Measurements from ENCODE around the gene SEPTIN10.
A peak's percentile ranks its signal among the peaks of the same experiment; 100 is the strongest.

The SEPTIN10 gene

DNA sequence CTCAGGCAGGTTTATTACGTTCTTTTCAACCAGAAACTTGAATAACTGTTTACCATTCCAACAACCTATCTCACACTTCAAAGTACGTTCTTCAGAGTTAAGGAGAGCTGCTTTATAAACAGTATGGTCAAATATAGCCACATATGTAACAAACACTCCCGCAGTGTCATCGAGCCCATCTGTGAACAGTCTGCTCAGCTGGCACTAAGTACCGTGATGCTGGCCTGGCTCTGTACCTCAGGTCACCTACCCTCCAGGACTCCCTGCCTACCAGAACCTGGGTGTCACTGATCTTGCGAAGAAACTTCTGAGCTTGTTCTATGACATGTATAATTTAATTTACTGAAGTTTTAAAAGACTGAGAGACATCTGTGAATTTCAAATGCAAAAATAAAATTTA, 71.4 kb downstream of the SEPTIN10 start:
- DNase-seq: no peak

DNA sequence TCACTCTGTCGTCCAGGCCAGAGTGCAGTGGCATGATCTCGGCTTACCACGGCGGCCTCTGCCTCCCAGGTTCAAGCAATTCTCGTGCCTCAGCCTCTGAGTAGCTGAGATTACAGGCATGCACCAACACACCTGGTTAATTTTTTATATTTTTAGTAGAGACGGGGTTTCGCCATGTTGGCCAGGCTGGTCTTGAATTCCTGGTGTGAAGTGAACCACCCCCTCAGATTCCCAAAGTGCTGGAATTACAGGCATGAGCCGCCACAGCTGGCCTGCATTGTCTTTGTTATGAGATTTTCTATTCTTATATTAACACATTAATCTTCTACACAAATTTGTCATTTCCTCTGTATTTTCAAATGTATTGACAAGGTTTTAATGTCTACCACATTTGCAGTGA, 75.2 kb downstream of the SEPTIN10 start:
- DNase-seq: no peak

DNA sequence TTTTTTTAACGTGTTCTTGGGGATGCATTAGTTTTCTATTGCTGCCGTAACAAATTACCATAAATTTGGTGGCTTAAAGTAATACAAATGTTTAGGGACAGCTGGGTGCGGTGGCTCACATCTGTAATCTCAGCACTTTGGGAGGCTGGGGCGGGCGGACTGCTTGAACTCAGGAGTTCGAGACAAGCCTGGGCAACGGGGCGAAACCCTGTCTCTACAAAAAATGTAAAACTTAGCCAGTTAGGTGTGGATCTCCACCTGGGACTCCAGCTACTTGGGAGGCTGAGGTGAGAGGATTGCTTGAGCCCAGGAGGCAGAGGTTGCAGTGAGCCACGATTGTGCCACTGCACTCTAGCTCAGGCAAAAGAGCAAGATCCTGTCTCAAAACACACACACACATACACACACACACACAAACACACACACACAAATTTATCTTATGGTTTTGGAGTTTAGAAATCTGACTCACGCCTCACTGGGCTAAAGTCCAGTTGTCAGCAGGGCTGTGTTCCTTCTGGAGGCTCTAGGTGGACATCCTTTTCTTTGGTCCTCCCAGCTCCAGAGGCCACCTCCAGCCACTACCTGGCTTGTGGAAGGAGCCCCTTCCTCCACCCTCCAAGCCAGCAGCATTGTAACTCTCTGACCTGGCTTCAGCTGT, 76.1 kb downstream of the SEPTIN10 start:
- peak; percentile 9 for DNase-seq

DNA sequence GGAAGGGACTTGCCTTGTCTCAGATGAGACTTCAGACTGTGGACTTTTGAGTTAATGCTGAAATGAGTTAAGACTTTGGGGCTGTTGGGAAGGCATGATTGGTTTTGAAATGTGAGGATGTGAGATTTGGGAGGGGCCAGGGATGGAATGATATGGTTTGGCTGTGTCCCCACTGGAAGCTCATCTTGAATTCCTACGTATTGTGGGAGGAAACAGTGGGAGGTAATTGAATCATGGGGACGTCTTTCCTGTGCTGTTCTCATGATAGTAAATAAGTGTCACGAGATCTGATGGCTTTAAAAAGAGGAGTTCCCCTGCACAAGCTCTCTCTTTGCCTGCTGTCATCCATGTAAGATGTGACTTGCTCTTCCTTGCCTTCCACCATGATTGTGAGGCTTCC, 77.2 kb downstream of the SEPTIN10 start:
- DNase-seq: peak; percentile 36

DNA sequence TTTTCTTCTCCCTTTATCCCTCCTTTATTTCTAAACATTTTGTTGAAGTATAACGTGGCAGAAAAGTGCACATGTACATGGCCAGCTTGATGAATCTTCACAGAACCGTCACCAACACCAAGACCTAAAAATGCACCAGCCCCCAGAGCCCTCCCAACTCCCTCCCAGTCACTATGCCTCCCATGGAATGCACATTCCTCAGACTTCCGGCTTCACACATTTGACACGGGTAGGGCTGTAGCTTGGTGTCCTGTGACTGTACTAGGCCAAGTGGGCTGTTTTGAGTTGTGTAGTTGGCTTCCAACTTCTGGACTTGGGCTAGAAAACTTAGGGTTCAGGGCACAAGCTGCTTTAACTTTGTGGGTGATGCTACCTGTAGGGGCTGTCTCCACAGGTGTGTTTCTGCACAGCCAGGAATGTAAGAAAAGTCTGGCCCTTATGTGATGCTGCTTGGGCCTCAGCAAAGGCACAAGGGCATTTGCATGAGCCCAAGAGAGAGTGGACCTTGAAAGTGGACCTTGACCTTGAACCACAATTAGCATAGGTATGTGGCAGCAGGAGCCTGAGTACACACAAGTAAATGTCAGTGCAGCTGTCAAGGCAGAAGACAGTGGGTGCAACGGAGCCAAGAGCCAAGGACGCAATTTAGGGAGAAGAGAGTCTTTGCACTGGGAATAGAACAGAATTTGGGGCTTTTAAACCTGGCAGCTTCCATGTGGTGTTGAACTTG, 78.4 kb downstream of the SEPTIN10 start:
- DNase-seq: peak; percentile 21

DNA sequence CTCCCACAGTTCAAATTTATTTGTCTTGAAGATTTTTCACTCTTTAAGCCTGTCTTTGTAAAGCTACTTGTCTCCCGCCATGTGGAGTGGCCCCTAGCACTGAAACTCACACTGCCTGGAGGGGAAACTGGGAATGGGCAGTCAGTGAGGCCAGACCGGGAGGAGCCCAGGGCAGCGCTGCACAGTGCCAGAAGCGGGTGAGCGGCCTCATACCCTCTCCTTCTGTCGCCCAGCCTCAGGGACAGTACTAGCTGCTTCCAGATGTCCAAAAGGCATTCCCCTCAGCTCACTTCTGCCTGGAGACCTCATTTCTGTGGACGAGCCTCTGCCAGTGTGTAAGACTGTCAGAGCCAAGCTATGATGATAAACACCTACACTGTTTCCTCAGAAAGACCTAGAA, 79.9 kb downstream of the SEPTIN10 start:
- DNase-seq: no peak

DNA sequence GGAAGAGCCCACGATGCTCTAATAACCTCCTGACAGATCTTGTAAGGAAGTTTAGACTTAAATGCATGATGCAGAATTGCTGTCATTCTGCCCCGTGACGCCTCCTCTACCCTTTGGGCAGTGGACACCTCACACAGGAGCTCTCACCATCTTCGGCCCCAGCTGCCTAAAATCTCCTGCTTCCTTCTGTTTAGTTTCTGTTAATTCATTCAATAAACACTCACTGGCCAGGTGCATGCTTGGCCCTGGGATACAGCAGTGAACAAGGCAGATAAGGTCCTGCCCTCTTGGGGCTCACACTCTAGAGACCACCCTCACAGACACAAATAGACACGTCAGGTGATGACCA, 81.1 kb downstream of the SEPTIN10 start:
- DNase-seq: no peak

DNA sequence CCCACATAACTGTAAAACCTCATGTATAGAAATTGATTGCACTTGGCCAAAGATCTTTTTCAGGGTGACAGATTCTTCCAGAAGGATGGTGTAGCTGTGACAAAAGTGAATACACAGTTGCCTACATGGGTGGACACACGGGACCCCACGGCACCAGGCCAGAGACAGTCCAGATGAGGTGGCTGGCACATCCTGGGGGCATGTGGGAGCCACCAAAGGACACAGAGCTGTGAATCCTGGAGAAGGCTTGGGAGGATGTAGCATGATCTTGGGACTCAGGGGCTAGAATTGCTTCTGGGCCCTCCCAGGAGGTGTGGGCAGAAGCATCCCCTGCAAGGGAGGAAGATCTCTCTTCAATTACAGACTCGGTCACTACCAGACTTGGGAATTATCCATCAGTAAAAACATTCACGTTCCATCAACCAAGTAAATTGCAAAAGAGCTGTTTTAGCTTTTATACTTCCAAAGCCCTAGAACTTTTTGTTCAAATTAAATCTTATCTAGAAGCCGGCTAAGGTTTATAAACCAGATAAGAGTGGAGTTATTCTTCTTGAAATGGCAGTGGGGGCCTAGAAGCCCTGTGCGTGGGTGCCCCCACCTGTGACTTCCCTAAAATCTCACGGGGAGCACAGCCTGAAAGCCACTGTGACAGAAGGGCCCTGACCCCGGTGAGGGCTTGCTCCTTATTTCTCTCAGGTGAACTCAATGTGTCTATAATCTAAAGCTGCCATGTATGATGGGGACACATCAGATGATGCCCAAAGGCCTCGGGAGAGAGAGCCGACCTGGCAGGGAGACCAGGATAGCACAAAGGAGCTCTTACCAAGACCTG, 81.7 kb downstream of the SEPTIN10 start:
- no peak for DNase-seq

DNA sequence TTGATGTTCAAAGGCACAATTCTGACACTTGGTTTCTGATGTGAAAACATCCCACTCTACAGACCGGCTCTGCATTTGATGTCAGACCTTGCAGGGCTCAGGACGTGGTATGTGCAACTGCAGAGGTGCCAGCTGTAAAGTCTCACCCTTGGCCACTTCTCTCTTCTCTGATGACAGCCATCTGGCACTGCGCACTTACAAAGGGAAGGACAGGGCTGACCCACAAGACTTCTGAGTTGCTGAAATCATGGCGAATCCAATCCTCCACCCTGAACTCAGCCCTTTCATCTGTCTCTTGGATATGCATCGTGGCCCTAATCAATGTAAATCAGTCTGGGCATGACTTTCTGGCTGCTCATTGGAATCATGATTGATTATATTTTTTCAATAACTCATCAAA, 82.5 kb downstream of the SEPTIN10 start:
- DNase-seq: no peak

DNA sequence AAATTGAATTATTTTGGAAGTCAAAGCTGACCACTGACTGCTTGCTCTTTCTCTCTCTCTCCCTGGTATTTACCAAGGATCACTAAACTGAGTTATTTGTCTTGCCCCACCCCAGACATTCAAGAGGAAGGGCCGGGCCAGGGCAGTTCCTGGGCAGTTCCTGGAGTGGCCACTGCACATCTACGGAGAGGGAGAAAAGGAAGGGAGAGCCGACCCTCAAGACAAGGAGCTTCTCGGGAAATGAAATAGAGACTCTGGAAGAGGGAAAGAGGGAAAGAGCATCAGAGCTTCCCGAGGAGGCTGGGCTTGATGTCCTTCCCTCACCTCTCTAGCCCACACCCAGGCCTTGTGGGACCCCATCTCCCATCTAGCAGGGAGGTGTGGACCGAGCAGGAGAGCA, 83.1 kb downstream of the SEPTIN10 start:
- DNase-seq: no peak

DNA sequence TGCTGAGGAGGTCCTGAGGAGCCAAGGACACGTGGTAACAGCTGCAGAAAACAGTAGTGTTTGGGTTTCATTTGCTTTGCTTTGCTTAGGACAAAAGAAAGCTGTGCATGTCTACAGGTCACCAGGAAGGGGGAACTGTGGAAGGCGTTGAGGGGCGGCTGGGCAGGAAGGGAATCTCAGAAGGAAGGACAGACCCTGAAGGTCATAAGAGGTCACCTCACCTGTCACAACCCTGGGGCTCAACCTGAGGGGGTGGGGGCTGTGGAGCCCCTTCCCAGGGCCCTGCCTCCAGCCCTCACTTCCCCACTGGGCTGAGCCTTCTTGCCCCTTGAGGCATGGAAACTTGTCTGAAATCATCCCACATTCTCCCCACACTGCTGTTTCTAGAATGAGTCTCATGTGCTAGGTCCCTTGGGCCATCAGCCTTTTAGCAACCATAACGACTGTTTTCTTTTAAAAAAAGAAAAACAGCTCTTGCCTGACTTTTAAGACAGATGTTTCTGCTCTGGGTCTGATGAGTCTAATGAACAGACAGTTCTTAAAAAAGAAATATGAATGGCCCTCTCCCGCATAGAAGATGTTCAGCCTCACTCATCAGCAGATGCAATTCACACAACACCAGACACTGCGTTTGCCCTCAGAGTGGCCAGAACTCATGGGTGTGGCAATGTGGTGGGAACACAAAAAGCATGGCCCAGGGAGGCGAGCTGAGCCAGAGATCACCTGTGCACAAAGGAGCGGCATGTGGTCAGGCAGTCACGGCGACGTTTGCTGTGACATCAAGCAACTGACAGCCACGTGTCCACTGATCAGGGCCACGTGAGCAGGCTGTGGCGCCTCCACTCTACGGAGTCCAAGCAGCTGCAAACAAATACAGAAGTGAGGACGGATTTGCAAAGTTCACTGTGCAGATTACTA, 84.0 kb downstream of the SEPTIN10 start:
- DNase-seq: no peak

DNA sequence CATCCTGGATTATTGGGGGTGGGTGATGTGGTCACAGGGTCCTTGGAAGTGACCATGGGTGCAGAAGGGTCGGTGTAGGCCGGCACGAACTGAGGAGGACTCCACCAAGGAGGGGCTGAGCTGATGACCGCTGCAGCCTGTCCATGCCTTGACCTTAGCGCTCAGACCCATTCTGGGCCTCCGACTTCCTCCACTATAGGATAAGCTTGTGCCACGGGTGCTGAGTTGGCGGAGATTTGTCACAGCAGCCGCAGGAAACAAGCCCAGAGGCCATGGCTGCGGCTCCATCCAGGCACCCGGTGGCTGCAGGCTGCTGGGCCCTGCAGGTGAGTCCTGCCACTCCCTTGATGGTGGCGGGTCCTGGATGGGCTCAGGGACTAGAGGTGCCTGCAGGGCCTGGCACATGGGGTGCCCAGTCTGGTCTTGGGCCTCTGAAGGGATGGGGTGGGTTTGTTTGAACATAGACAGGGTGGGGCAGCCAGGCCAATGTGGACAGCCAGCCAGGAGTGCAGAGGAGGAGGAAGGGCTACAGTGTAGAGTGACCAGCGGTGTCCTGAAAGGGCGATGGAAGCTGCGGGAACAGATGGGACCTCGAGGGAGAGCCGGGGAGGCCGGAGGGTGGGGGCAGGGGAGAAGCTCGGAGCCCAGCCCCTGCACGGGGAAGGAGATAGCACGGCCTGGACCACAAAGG, 84.8 kb downstream of the SEPTIN10 start:
- DNase-seq: no peak

DNA sequence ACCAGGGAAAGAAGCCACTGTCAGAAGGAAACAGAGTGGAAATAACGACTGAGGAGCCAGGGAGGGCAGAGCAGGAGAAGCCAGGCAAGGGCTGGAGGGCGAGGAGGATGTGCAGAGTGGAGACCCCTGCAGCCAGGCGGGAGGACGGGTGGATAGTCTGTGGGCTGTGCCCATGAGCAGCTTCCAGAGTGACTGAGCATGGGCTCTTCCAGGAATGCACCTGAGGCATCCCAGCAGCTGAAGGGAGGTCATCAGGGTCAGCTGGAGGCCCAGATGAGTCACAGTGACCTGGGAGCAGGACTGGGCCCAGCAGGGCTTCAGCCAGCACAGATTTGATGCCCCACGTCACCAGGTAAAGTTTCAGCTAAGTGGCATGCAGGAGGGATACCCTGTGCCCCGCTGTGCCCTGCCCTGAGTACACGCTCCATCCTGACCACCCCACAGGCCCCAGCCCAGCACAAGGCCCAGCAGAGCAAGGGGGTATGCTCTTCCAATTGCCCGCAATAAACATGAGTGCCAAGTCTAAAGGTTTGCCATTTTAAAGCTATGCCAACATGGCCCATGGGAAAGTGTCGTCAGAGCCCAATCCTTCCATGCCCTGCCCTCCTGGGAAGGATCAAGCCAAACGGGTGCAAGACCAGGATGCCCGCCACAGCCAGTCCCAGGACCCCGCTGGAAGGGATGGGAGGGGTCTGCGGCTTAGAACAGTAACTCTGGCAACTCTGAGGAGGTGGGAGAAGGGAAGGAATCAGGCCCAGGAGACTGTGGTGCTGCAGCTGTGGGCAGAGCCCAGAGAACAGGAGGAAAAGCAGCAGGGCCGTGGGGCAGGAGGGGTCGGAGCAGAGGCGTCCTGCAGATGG, 85.7 kb downstream of the SEPTIN10 start:
- no peak for DNase-seq

DNA sequence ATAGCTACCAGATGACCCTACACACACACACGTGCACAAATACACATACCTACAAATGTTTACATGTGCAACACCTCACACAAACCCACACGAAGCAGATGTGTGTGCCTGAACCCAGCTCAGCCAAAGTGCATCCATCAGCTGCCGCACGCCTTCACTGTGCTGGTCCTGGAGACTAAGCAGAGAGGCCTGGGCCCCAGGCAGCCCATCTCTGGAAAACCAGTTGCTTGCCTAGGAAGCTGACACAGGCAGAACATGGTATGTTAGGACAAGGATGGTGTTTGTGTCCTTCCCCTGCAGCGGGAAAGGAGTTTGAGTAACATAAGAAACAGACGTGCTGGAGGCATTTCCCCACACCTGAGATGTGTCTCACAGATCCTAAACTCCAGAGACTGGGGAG, 86.7 kb downstream of the SEPTIN10 start:
- no peak for DNase-seq

DNA sequence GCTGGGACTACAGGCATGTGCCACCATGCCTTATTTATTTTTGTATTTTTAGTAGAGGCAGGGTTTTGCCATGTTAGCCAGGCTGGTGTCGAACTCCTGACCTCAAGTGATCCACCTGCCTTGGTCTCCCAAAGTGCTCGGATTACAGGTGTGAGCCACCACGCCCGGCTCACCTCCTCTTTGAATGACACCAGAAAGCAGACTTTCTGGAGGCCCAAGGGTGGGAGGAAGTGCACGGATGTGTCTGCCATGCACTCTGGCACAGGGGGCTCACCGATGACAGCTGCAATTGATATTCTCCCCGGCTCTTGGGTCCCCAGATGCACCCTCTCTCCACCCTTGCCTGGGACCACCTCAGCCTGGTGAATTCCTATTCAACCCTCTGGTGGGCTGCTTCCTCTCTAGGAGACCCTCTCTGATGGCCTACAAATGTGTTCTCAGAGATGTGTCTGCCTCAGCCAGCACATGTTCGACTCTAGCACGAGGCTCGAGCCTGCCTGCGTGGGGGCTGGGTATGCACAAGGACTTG, 87.3 kb downstream of the SEPTIN10 start:
- no peak for DNase-seq

DNA sequence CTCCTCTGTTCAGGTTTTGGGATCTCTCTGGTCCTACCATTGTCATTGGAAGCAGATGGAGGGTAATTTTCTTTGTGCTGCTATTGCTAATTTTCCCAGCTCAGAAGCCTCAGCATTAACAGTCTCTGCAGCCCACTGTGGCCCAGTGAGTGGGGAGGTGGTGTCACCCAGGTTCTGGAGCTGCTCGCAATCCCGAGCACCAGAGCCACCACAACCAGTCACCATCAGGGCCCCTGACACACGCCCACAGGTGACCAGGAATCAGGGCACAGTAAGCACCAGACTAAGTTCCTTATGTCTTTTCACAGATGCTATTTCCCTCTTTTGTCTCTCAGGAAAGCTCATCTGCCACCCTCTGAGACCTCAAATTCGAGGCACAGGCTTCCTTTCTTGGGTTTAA, 87.9 kb downstream of the SEPTIN10 start:
- no peak for DNase-seq

DNA sequence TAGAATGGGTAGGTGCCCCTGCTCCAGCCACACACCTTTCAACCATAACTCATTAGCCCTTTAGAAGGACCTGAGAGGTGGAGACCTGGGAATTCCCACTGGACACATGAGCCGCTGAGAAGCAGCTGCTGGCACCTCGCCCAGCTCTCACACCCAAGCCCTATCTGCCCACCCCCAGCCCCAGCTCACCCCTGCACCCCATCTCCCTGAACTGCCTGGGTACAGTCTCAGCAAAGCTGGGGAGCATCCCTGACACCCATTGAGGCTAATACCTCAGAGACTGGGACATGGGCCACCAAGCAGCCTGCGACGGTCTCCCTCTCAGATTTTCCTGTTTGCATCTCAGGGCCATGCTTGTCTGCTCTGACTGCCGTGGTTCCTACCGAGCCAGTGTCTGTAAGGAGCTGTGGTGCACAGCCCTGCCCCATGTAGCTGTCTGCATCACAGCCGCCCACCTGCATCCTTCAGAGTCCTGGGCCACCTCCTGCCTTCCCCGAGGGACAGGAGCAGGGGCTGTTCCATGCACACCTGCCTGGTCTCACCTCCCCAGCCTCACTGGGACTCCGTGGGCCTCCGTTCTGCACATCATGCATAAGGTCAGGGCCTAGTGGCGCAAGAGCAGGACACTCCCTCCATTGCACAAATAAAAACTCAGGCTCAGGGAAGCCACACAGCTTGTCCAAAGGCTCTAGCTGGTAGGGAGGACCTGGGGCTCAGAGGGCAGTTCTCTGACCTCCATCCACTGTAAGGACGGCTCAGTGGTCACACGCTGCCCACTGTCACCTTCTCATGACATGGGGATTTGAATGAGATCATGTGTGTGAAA, 90.0 kb downstream of the SEPTIN10 start:
- no peak for DNase-seq

DNA sequence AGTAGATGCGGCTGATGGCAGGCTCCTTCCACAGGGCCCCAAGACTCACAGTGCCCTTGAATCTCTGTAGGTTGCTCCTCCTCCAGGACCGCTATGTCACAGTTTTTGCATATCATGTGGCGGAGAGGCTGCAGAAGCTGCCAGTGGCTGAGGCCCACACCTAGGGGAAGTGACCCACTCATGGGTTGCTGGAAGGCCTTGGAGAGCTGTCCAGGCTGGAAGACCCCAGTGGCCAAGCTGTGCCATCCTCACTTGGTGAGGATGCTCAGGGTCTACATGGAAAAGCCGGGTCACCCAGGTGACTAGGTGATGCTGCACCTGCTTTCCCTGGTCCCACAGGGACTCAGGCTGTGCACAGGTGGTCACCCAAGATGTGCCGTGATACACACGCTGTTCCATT, 90.6 kb downstream of the SEPTIN10 start:
- no peak for DNase-seq

DNA sequence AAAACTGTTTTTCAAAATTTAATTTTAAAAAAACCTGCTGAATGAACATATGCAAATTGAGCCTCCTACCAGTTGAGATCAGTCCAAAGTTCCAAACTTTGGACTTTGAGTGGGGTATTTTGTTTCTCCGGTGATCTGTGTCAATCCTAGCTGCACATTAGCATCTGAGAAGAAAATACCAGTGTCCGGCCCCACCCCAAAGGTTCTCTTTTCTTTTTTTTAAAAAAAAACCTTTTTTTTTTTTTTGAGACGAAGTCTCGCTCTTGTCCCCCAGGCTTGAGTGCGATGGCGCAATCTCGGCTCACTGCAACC, 91.7 kb downstream of the SEPTIN10 start:
- DNase-seq: no peak

Data from fibroblast of skin of right quadriceps (primary cell).